HG02759 (cell line): ENCODE results near the gene SPAM1.
"Not testable (repeated sequence)": the region's sequence is repeated elsewhere in the genome, so short reads cannot be mapped to it uniquely, and the experiment has no call there.

Source experiments
- ATAC-seq: cut with Tn5 transposase; IDR thresholded peaks from one replicate; pipeline ENCODE4 v1.9.1; 2021; ENCODE audit warnings: mild to moderate bottlenecking, moderate library complexity; ENCODE audit not compliant: unreplicated experiment

Gene SPAM1, protein sequence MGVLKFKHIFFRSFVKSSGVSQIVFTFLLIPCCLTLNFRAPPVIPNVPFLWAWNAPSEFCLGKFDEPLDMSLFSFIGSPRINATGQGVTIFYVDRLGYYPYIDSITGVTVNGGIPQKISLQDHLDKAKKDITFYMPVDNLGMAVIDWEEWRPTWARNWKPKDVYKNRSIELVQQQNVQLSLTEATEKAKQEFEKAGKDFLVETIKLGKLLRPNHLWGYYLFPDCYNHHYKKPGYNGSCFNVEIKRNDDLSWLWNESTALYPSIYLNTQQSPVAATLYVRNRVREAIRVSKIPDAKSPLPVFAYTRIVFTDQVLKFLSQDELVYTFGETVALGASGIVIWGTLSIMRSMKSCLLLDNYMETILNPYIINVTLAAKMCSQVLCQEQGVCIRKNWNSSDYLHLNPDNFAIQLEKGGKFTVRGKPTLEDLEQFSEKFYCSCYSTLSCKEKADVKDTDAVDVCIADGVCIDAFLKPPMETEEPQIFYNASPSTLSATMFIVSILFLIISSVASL

DNA sequence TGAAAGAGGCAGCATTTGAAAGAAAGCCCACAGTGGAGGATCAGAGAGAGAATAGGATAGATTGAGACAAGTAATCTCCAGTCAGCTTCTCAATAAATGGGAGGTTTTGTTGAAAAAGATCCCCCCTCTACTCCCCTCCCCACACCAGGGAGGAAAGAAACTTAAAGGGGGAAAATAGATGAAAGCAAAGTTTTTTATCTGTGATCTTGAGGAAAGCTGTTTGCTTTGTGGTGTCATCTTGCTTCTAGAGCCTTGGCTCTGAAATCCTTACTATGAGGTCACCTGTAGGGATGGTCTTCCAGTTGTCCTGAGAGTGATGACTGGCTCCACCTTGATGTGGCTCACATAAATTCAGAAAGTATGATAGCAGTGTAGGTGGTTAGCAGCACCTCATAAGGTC is at the start of gene SPAM1:
SPAM1 (plus strand) TSS at position 301 of the 400 bp plus-strand sequence. CDS start 28,330 bp downstream, outside the sequence.
- no peak for ATAC-seq

GRCh38 chr7:123876557-123877256 is 48.3 kb upstream of the SPAM1 start:
- ATAC-seq = no peak

- ATAC-seq = no peak
Measured at GRCh38 chr7:123879628-123880027, 45.4 kb upstream of the SPAM1 start.

DNA sequence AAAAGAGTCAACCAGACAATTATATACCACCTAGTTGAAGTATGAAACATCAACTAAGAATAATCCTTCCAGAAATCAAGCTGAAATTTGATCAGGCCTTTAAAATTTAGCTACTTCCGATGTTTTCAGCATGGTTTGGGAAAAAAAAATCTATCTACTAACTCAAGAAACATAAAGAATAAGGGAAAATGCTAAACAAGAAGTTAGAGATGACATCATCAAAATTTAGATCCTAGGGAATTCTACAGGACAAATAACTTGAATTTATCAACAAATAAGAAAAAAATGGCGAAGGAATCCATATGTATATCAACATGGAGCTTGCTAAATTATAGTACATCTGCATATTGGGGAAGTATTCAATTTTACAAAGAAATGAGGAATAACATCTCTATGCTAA is 43.7 kb upstream of the SPAM1 start:
- ATAC-seq = no peak

DNA sequence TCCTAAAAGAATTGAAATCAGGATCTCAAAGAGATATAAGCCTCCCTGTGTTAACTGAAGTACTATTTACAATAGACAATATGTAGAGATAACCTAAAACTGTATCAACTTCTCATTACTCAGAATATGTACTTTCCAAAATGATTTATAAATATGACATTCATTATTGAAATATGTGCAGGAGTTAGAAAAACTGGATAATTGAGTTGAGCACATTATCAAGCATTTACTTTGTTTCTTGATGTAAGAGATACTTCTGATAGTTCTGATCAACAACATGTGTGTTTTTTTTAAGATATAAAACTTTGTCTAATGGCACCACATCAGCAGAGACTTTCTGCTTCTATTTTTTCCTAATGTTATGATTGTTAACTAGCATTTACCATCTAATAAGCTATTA is 41.9 kb upstream of the SPAM1 start:
- no peak for ATAC-seq

GRCh38 chr7:123888192-123888591 is 36.8 kb upstream of the SPAM1 start:
- ATAC-seq = no peak

GRCh38 chr7:123894753-123895152 is 30.3 kb upstream of the SPAM1 start:
- ATAC-seq = not testable (repeated sequence)

- ATAC-seq = no peak
Measured at GRCh38 chr7:123901101-123901500, 23.9 kb upstream of the SPAM1 start.

GRCh38 chr7:123905714-123906113 is 19.3 kb upstream of the SPAM1 start:
- ATAC-seq = no peak

GRCh38 chr7:123916240-123916724 is 8.8 kb upstream of the SPAM1 start:
- no peak for ATAC-seq

GRCh38 chr7:123917878-123918277 is 7.2 kb upstream of the SPAM1 start:
- ATAC-seq = no peak

- ATAC-seq = no peak
Measured at GRCh38 chr7:123918309-123918708, 6.7 kb upstream of the SPAM1 start.

DNA sequence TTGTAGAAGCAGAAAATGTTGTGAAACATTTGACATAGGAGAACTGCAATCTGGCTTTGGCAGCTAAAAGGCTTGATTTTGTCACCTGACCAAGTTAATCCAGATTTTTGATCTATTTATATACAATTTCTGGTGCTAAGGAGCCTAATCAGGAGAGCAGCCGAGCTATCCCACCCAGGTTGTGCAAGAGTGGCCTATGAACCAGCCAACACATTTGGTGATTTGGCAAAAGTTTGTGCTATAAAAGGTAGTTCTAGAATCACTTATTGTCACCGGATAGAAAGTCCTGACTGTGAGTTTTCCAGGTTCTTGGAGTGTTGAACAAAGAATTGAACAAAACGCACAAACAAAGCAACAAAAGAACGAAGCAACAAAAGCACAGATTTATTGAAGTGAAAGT is 1.4 kb upstream of the SPAM1 start:
- ATAC-seq = no peak

DNA sequence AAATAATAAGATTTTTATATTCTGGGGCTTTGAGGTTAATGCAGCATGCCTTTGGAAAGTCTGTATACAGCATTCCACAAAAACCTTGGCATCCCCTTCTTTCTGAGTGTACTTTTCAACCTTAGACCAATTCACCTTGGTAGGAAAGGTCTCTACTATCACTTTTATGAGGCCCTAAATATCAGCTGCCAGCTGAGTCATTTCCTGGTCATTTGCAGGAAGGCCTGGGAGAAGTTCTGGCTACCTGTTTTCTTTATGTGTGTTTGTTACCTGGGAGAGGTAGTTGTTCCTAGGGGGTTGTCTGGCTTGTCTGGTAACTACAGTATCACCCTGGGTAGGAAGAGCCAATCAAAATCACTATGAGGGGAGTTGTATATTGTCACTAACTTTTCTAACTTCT is 4.1 kb downstream of the SPAM1 start:
- no peak for ATAC-seq

- no peak for ATAC-seq
Measured at GRCh38 chr7:123929655-123930054, 4.6 kb downstream of the SPAM1 start.

DNA sequence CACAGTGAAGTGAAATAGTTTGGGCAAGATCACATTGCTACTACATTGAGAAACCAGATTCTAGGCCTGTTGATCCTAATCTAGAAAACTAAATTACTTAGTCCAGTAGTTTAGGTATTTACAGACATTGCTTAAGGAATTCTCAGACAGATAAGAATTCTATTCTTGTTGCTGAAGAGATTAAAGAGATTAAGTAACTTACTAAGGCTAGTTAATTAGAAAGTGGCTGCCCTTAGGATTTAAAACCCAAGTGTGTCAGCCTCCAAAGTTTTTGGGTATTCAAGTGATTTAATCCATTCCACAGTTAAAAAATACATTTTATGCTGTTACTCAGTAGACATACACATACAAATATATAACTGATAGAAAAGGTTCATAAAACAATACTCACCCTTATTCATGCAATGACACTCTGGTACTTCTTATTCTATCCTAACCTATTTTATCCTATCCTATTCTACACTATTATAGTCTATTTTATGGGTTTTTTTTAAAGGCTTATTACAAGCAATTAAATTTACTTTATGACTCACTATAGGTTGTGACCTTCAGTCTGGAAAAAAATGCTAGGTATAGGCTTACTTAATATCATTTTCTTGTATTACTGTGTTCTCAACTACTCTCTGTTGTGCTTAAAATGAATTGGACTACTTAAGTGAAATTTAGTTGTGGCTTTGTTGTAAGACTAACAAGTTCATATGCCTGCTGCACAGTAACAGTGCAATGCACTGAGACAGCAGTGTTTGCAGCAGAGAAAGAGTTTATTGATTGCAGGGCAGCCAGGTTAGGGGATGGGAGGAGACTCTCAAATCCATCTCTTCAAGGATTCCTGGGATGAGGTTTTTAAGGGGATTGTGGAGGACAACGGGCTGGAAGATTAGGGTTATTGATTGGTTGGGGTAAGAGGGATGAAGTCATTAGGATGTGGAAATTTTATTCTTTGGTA is 10.7 kb downstream of the SPAM1 start:
- ATAC-seq = no peak

DNA sequence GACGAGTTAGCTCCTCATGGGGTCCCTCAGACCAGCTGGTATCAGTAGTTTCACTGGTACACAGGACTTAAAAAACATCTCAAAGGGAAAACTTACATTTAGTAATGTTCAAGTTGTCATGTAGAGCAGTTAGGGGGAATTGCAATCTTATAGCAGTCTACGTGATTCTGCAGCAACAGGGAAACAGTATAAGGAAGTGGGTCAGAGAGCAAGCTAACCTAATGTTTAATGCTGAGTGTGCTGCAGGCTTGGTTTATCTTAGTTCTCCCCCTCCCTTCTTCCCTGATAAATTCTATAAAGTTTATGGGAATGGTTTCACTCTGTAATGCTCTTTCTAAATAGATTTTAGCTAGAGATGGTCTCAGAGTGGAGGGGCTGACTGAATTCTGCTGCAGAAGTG is 11.3 kb downstream of the SPAM1 start:
- no peak for ATAC-seq

- no peak for ATAC-seq
Measured at GRCh38 chr7:123939784-123940183, 14.7 kb downstream of the SPAM1 start.

DNA sequence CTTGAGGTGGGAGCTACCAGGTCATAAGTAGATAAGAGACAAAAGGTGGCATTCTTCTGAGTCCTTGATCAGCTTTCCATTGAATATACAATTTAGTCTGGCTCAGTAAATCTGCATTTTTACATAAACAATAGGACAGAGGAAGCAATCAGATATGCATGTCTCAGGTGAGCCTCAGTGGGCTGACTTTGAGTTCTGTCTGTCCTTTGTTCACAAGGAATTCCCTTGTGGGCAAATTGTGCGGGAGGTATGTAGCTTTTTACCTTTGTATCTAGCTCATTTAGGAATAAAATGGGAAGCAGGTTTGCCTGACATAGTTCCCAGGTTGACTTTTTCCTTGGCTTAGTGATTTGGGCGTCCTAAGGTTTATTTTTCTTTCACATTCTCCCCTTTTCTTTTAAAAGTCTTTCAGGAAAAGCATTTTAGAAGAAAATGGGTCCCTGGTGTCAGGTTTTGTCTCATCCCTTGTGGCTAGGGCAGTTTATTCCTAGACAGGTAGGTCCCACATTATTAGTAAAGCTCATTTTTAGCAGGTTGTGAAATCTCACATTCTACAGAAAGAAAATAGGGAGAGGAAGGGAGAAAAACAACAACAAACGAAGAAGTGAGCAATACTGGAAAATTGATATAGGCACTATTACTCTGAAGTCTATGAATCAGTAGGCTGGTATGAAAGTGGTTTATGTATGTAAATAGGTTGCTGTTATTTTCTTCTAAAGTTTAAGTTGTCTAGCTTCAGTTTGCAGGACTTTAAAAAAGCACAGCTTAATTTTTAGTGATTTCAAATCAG is 16.5 kb downstream of the SPAM1 start:
- ATAC-seq = no peak

GRCh38 chr7:123944395-123944794 is 19.4 kb downstream of the SPAM1 start:
- ATAC-seq = no peak
